GM19328 (cell line): Measurements from ENCODE around the gene HOPX.
"Not testable (repeated sequence)": the region's sequence is repeated elsewhere in the genome, so short reads cannot be mapped to it uniquely, and the experiment has no call there.

Experiments
- ATAC-seq: cut with Tn5 transposase; IDR thresholded peaks from one replicate; pipeline ENCODE4 v1.9.1; 2021; ENCODE audit warnings: mild to moderate bottlenecking, moderate library complexity; ENCODE audit not compliant: unreplicated experiment

The HOPX gene

GRCh38 chr4:56655627-56656345, 25.3 kb downstream of the HOPX start:
- no peak for ATAC-seq

- no peak for ATAC-seq
Observed at GRCh38 chr4:56655209-56655626, 25.9 kb downstream of the HOPX start.

- no peak for ATAC-seq
Observed at GRCh38 chr4:56654238-56654632, 26.9 kb downstream of the HOPX start.

- no peak for ATAC-seq
Observed at GRCh38 chr4:56653461-56654237, 27.4 kb downstream of the HOPX start.

GRCh38 chr4:56652196-56652595, 28.9 kb downstream of the HOPX start:
- no peak for ATAC-seq

- ATAC-seq = no peak
Observed at GRCh38 chr4:56651056-56651350, 30.1 kb downstream of the HOPX start.

GRCh38 chr4:56650262-56651055, 30.6 kb downstream of the HOPX start:
- no peak for ATAC-seq

- ATAC-seq = no peak
Observed at GRCh38 chr4:56649445-56650261, 31.4 kb downstream of the HOPX start.

GRCh38 chr4:56648824-56649151, 32.3 kb downstream of the HOPX start:
- ATAC-seq = no peak

GRCh38 chr4:56648021-56648823, 32.9 kb downstream of the HOPX start:
- no peak for ATAC-seq

GRCh38 chr4:56646341-56646740, 34.8 kb downstream of the HOPX start:
- no peak for ATAC-seq

- no peak for ATAC-seq
Observed at GRCh38 chr4:56643596-56643995, 37.5 kb downstream of the HOPX start.

GRCh38 chr4:56641494-56642051, 39.5 kb downstream of the HOPX start:
- ATAC-seq = no peak

GRCh38 chr4:56640621-56641493, 40.2 kb downstream of the HOPX start:
- ATAC-seq = no peak

GRCh38 chr4:56637791-56638190, 43.3 kb downstream of the HOPX start:
- no peak for ATAC-seq

- no peak for ATAC-seq
Observed at GRCh38 chr4:56637154-56637553, 43.9 kb downstream of the HOPX start.

- not testable (repeated sequence) for ATAC-seq
Observed at GRCh38 chr4:56634954-56635353, 46.1 kb downstream of the HOPX start.

GRCh38 chr4:56633486-56633885, 47.6 kb downstream of the HOPX start:
- no peak for ATAC-seq
